Breast epithelium (tissue), 3 donors: ENCODE data around the gene TMEM260.

Source experiments
- POLR2AphosphoS5 ChIP-seq, 3 donors: sonication (generic); formaldehyde crosslinking; IDR thresholded peaks; one replicate each; pipeline ENCODE4 v1.6.1; 2017; ENCODE audit warnings: antibody characterized with exemption in 3 of 3
- TF ChIP-seq, protein P1 (sequence below), 3 donors: fragments of 450-650 bp; IDR thresholded peaks; one replicate each; pipeline ENCODE4 v1.5.1; 2016 to 2017; ENCODE audit warnings: antibody characterized with exemption in 3 of 3, mild to moderate bottlenecking in 3 of 3, moderate library complexity in 3 of 3

GRCh38 chr14:56559182-56559581 is 20.4 kb upstream of the TMEM260 start:
- TF ChIP-seq, protein P1, sequence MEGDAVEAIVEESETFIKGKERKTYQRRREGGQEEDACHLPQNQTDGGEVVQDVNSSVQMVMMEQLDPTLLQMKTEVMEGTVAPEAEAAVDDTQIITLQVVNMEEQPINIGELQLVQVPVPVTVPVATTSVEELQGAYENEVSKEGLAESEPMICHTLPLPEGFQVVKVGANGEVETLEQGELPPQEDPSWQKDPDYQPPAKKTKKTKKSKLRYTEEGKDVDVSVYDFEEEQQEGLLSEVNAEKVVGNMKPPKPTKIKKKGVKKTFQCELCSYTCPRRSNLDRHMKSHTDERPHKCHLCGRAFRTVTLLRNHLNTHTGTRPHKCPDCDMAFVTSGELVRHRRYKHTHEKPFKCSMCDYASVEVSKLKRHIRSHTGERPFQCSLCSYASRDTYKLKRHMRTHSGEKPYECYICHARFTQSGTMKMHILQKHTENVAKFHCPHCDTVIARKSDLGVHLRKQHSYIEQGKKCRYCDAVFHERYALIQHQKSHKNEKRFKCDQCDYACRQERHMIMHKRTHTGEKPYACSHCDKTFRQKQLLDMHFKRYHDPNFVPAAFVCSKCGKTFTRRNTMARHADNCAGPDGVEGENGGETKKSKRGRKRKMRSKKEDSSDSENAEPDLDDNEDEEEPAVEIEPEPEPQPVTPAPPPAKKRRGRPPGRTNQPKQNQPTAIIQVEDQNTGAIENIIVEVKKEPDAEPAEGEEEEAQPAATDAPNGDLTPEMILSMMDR (IDR thresholded peaks at IDR 0.05), result no peak
- no peak for TF ChIP-seq POLR2AphosphoS5 (IDR thresholded peaks at IDR 0.05)
